ENCODE data around the gene GIGYF2. TPM values are rescaled to one million over a fixed set of nuclear protein-coding genes. Genes with fewer than 3 reads are reported as not detected.
A peak's percentile ranks its signal among the peaks of the same experiment; 100 is the strongest.

The GIGYF2 gene
- total RNA-seq, 4 donors from 2014 or later = 66.0 to 106 (median 86.4) TPM

DNA sequence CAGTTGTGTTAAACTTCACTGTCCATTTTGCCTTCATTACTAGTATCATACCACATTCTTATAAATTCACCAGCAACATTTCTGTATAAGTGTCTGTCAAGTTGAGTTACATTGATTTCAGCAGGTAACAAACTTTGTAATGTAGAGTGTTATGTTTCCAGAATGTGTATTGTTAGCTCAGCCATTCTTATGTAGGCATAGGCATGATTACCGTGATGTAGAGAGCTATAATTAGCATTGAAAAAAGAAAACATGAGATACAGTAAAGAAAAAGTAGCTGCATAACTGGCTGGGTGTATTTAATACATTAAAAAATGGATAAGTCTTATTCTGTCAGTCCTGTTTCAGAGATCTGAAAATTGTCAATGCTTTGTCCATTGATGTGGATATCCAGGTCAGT, 70.7 kb downstream of the GIGYF2 start:
- Histone ChIP-seq H3K9me3 (no peaks in the 10 kb centered on the region), H3K4me3 (no peak overlapping the region), H3K4me1 (no peaks in the 10 kb centered on the region), H3K36me3 (peaks cover 0 to 58% (median 0%) of the 10 kb centered on the region in 3 donors), H3K27ac (no peak overlapping the region), H3K27me3 (no peaks in the 10 kb centered on the region)
- no peak for TF ChIP-seq POLR2A (IDR thresholded peaks at IDR 0.05)
- no peak for TF ChIP-seq EP300 (IDR thresholded peaks at IDR 0.05)
- TF ChIP-seq, protein P1, sequence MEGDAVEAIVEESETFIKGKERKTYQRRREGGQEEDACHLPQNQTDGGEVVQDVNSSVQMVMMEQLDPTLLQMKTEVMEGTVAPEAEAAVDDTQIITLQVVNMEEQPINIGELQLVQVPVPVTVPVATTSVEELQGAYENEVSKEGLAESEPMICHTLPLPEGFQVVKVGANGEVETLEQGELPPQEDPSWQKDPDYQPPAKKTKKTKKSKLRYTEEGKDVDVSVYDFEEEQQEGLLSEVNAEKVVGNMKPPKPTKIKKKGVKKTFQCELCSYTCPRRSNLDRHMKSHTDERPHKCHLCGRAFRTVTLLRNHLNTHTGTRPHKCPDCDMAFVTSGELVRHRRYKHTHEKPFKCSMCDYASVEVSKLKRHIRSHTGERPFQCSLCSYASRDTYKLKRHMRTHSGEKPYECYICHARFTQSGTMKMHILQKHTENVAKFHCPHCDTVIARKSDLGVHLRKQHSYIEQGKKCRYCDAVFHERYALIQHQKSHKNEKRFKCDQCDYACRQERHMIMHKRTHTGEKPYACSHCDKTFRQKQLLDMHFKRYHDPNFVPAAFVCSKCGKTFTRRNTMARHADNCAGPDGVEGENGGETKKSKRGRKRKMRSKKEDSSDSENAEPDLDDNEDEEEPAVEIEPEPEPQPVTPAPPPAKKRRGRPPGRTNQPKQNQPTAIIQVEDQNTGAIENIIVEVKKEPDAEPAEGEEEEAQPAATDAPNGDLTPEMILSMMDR (IDR thresholded peaks at IDR 0.05) = no peak
- DNase-seq (ENCODE audit: low spot score in 2 of 2) = no peak
- 81 to 88% methylated on average over 1 of the region's 1 CpG for WGBS, 2 donors

DNA sequence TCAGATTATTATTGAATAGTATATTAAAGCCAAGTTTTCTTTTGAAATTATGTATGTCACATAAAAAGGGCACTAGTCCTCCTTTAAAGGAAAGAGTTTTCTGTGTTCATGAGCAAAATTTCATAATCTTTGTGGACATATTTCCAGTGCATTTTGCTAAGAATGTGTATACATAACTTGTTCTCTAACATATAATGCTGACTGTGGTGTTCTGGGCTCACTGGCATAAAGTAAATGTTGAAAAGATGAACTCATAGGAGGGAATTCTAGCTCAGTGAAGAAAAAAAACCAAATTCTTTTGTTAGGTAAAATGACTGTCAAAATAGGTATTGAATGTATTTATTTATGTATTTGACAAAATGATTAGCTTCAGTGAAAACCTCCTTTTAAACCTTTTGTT, 73.1 kb downstream of the GIGYF2 start:
- Histone ChIP-seq H3K27ac (no peak overlapping the region), H3K4me1 (no peaks in the 10 kb centered on the region), H3K9me3 (no peaks in the 10 kb centered on the region), H3K36me3 (peaks cover 0 to 37% (median 0%) of the 10 kb centered on the region in 3 donors), H3K4me3 (no peak overlapping the region), H3K27me3 (no peaks in the 10 kb centered on the region)
- DNase-seq (ENCODE audit: low spot score in 2 of 2) = no peak
- TF ChIP-seq POLR2A (IDR thresholded peaks at IDR 0.05) (no peak), EP300 (IDR thresholded peaks at IDR 0.05) (no peak)
- TF ChIP-seq, protein P1 (IDR thresholded peaks at IDR 0.05) = no peak

DNA sequence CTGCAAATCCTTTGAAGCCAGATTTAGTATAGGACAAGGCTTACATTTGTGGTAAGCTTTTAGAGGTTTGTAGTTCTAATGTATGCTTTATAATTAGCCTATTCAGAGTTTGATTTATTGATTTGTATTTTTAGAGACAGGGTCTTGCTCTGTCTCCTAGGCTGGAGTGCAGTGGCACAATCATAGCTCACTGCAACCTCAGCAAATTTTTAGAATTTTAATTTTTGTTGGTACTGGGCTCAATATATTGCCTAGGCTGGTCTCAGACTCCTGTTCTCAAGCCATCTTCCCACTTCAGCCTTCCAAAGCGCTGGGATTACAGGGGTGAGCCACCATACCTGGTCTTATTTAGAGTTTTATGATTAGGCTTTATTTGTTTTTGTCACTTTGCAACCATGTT, 74.7 kb downstream of the GIGYF2 start:
- Histone ChIP-seq H3K36me3 (peaks cover 0 to 26% (median 0%) of the 10 kb centered on the region in 3 donors), H3K4me3 (no peak overlapping the region), H3K27me3 (no peaks in the 10 kb centered on the region), H3K4me1 (peaks cover 0 to 13% (median 0%) of the 10 kb centered on the region in 4 donors), H3K27ac (no peak overlapping the region), H3K9me3 (no peaks in the 10 kb centered on the region)
- DNase-seq (ENCODE audit: low spot score in 2 of 2) = no peak
- TF ChIP-seq POLR2A (IDR thresholded peaks at IDR 0.05) = no peak
- TF ChIP-seq, protein P1 (IDR thresholded peaks at IDR 0.05) = no peak
- TF ChIP-seq EP300 (IDR thresholded peaks at IDR 0.05) = no peak
- WGBS, 2 donors = 92 to 95% methylated on average over 1 of the region's 1 CpG

GRCh38 chr2:232772531-232772930, 75.4 kb downstream of the GIGYF2 start:
- Histone ChIP-seq H3K36me3 (peaks cover 0 to 26% (median 0%) of the 10 kb centered on the region in 3 donors), H3K9me3 (no peaks in the 10 kb centered on the region), H3K27me3 (no peaks in the 10 kb centered on the region), H3K4me3 (no peak overlapping the region), H3K4me1 (peaks cover 0 to 16% (median 0%) of the 10 kb centered on the region in 4 donors), H3K27ac (no peak overlapping the region)
- DNase-seq (ENCODE audit: low spot score in 2 of 2) = no peak
- TF ChIP-seq, protein P1 (IDR thresholded peaks at IDR 0.05) = no peak
- TF ChIP-seq EP300 (IDR thresholded peaks at IDR 0.05) (no peak), POLR2A (IDR thresholded peaks at IDR 0.05) (no peak)
- 84 to 91% methylated on average over 2 of the region's 2 CpGs for WGBS, 2 donors

- H3K9me3 ChIP-seq = no peaks in the 10 kb centered on the region
- peaks cover 0 to 13% (median 0%) of the 10 kb centered on the region in 3 donors for H3K36me3 ChIP-seq
- TF ChIP-seq POLR2A (IDR thresholded peaks at IDR 0.05) = no peak
- no peak for TF ChIP-seq EP300 (IDR thresholded peaks at IDR 0.05)
- no peaks in the 10 kb centered on the region for H3K27me3 ChIP-seq
- no peak overlapping the region for H3K27ac ChIP-seq
- WGBS, 2 donors = 98 to 99% methylated on average over 9 of the region's 9 CpGs
- no peak for DNase-seq (ENCODE audit: low spot score in 2 of 2)
- H3K4me1 ChIP-seq = peaks cover 0 to 24% (median 2%) of the 10 kb centered on the region in 4 donors
- H3K4me3 ChIP-seq = no peak overlapping the region
Measured at GRCh38 chr2:232773815-232774214, 76.7 kb downstream of the GIGYF2 start.

DNA sequence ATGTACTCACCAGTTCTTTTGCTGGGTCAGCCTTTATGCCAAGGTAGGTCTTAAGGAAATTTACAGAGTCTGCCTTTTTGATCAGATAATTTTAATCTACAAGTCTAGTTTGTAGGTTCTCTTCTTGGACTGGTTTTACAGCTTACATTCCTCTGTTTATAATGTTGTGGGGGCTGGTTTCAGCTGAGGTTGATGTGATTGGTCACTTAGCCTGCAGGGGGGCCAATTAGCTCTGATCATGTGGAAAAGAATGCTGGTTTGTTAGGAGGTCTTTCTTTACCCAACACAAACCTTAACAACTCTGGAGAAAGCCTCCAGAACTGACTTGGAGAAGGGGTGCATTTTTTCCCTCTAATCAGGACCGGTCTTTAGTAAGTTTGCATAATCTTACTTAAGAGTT, 79.3 kb downstream of the GIGYF2 start, which contains the start of gene KCNJ13:
TSS of gene KCNJ13 (minus strand) at position 131 of the 400 bp plus-strand sequence. CDS start 5,203 bp downstream, outside the sequence.
- peaks cover 0 to 2% (median 0%) of the 10 kb centered on the region in 3 donors for H3K36me3 ChIP-seq
- 41 to 56% methylated on average over 1 of the region's 1 CpG for WGBS, 2 donors
- H3K9me3 ChIP-seq = no peaks in the 10 kb centered on the region
- peaks cover 0 to 26% (median 2%) of the 10 kb centered on the region in 4 donors for H3K4me1 ChIP-seq
- H3K4me3 ChIP-seq = no peak within 1 kb of the TSS
- H3K27me3 ChIP-seq = no peaks in the 10 kb centered on the region
- no peak for DNase-seq (ENCODE audit: low spot score in 2 of 2)
- H3K27ac ChIP-seq = peak within 1 kb of the TSS in 2 of 4 donors; percentile 0 to 24
- TF ChIP-seq POLR2A (IDR thresholded peaks at IDR 0.05) (no peak), EP300 (IDR thresholded peaks at IDR 0.05) (no peak)
- TF ChIP-seq, protein P1 (IDR thresholded peaks at IDR 0.05) = no peak
